Mesenteric fat pad (tissue), 1 donor: Measurements from ENCODE around the gene ZNF213. TPM values are rescaled to one million over a fixed set of nuclear protein-coding genes. Genes with fewer than 3 reads are reported as not detected.
"Not testable (repeated sequence)": the region's sequence is repeated elsewhere in the genome, so short reads cannot be mapped to it uniquely, and the experiment has no call there.

Experiments
- DNase-seq: peaks from one replicate; pipeline ENCODE4 v3.0.0-alpha.2; 2020; ENCODE audit warnings: low spot score
- total RNA-seq: library from RNA; stranded (reverse); fragmentation: NEBNext Ultra II Directional; extraction: Animal tissue kit (Norgen Biotek cat#: 25700); gene quantifications from one replicate; pipeline ENCODE4 v1.2.1, GENCODE V29; 2021
- donor health status: DM: yes; HTN: yes; CAD: no.

The ZNF213 gene
- total RNA-seq, 1 donor from 2014 or later = 6.0 TPM

- no peak for DNase-seq
These were observed 5.4 kb upstream of the ZNF213 start for GRCh38 chr16:3129137-3130131.

GRCh38 chr16:3131755-3132377, 3.0 kb upstream of the ZNF213 start:
- no peak for DNase-seq

GRCh38 chr16:3133844-3134243, 985 bp upstream of the ZNF213 start:
- DNase-seq = no peak

- no peak for DNase-seq
These were observed 392 bp downstream of the ZNF213 start for GRCh38 chr16:3135126-3135715.

- DNase-seq = no peak
These were observed 2.4 kb downstream of the ZNF213 start for GRCh38 chr16:3137267-3137666.

- no peak for DNase-seq
These were observed 3.5 kb downstream of the ZNF213 start for GRCh38 chr16:3138342-3138741.

GRCh38 chr16:3138823-3139426, 4.1 kb downstream of the ZNF213 start:
- no peak for DNase-seq

- DNase-seq = not testable (repeated sequence)
These were observed 4.7 kb downstream of the ZNF213 start for GRCh38 chr16:3139561-3139960.

GRCh38 chr16:3140603-3141427, 6.0 kb downstream of the ZNF213 start:
- DNase-seq = no peak

GRCh38 chr16:3141781-3142311, 7.0 kb downstream of the ZNF213 start:
- no peak for DNase-seq

- DNase-seq = no peak
These were observed 7.5 kb downstream of the ZNF213 start for GRCh38 chr16:3142327-3142726.

GRCh38 chr16:3142770-3143169, 7.9 kb downstream of the ZNF213 start:
- no peak for DNase-seq

- no peak for DNase-seq
These were observed 8.4 kb downstream of the ZNF213 start for GRCh38 chr16:3143189-3143588.

GRCh38 chr16:3143598-3144320, 8.9 kb downstream of the ZNF213 start:
- DNase-seq = no peak

- no peak for DNase-seq
These were observed 9.6 kb downstream of the ZNF213 start for GRCh38 chr16:3144321-3144983.

- DNase-seq = no peak
These were observed 10.3 kb downstream of the ZNF213 start for GRCh38 chr16:3145151-3145550.

GRCh38 chr16:3145660-3146059, 10.8 kb downstream of the ZNF213 start:
- no peak for DNase-seq

GRCh38 chr16:3147046-3147756, 12.4 kb downstream of the ZNF213 start:
- DNase-seq = no peak

- no peak for DNase-seq
These were observed 12.9 kb downstream of the ZNF213 start for GRCh38 chr16:3147757-3148104.
